RWPE2 (cell line): ENCODE measurements around the gene CYP24A1.

ENCODE experiments used
- ATAC-seq: fragments of 200-7000 bp; cut with Tn5 transposase; 3 replicates; pipeline ENCODE4 v1.9.1; 2021; ENCODE audit warnings: low read depth
- DNase-seq: peaks from one replicate; pipeline ENCODE4 v3.0.0-alpha.2; 2020; ENCODE audit warnings: low spot score
- H3K27ac ChIP-seq: fragments of 450-650 bp; 2 replicates; pipeline ENCODE4 v1.5.1; 2017; ENCODE audit warnings: mild to moderate bottlenecking; ENCODE audit not compliant: poor library complexity, severe bottlenecking
- H3K27me3 ChIP-seq: fragments of 250-450 bp; sonication (Bioruptor Pico); 2 replicates; pipeline ENCODE4 v1.5.1; 2021; ENCODE audit warnings: mild to moderate bottlenecking, moderate library complexity; ENCODE audit not compliant: insufficient read depth, poor library complexity, severe bottlenecking
- H3K36me3 ChIP-seq: fragments of 250-450 bp; sonication (Bioruptor Pico); 2 replicates; pipeline ENCODE4 v1.5.1; 2020; ENCODE audit warnings: low read depth, mild to moderate bottlenecking, moderate library complexity
- H3K4me1 ChIP-seq: fragments of 250-450 bp; sonication (Bioruptor Pico); 2 replicates; pipeline ENCODE4 v1.5.1; 2021; ENCODE audit warnings: mild to moderate bottlenecking, moderate library complexity; ENCODE audit not compliant: insufficient read depth, poor library complexity, severe bottlenecking
- H3K4me3 ChIP-seq: fragments of 250-450 bp; sonication (Bioruptor Pico); 2 replicates; pipeline ENCODE4 v1.5.1; 2021; ENCODE audit warnings: mild to moderate bottlenecking, moderate library complexity; ENCODE audit not compliant: severe bottlenecking
- H3K9me3 ChIP-seq: fragments of 250-450 bp; sonication (Bioruptor Pico); 2 replicates; pipeline ENCODE4 v1.5.1; 2021; ENCODE audit warnings: mild to moderate bottlenecking, moderate library complexity; ENCODE audit not compliant: severe bottlenecking
- TF ChIP-seq, protein P1 (sequence below): fragments of 450-650 bp; IDR thresholded peaks from one replicate; pipeline ENCODE4 v1.5.1; 2017; ENCODE audit warnings: mild to moderate bottlenecking, moderate library complexity; ENCODE audit not compliant: poor library complexity, severe bottlenecking

Gene CYP24A1

GRCh38 chr20:54166987-54167662, 6.7 kb downstream of the CYP24A1 start:
- no peaks in the 10 kb centered on the region for H3K36me3 ChIP-seq
- TF ChIP-seq, protein P1, sequence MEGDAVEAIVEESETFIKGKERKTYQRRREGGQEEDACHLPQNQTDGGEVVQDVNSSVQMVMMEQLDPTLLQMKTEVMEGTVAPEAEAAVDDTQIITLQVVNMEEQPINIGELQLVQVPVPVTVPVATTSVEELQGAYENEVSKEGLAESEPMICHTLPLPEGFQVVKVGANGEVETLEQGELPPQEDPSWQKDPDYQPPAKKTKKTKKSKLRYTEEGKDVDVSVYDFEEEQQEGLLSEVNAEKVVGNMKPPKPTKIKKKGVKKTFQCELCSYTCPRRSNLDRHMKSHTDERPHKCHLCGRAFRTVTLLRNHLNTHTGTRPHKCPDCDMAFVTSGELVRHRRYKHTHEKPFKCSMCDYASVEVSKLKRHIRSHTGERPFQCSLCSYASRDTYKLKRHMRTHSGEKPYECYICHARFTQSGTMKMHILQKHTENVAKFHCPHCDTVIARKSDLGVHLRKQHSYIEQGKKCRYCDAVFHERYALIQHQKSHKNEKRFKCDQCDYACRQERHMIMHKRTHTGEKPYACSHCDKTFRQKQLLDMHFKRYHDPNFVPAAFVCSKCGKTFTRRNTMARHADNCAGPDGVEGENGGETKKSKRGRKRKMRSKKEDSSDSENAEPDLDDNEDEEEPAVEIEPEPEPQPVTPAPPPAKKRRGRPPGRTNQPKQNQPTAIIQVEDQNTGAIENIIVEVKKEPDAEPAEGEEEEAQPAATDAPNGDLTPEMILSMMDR = no peak
- ATAC-seq (no peak), DNase-seq (no peak)
- no peak overlapping the region for H3K4me3 ChIP-seq
- H3K27me3 ChIP-seq = no peaks in the 10 kb centered on the region
- H3K27ac ChIP-seq = peak overlapping the region; percentile 46
- no peaks in the 10 kb centered on the region for H3K9me3 ChIP-seq
- H3K4me1 ChIP-seq = peaks cover 23% of the 10 kb centered on the region

DNA sequence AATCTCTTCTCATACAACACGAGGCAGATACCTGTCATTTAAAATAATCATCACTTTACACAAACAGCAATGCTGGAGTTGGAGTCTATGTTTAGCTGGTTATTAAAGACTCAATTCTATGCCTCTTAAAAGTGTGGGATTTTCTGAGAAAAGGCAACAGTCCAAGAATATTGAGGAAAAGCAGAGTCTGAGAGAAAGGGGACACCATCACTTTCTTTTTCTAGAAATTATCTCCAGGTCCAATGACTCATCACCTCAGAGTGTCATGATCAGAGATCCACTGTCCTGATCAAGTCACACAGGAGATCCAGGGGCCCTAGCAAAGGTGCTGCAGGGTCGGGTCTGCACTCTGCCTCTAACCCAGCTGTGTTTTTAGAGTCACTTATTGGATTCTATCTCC, 8.0 kb downstream of the CYP24A1 start:
- TF ChIP-seq, protein P1 = no peak
- DNase-seq (no peak), ATAC-seq (no peak)
- no peak overlapping the region for H3K27ac ChIP-seq
- H3K9me3 ChIP-seq = no peaks in the 10 kb centered on the region
- no peak overlapping the region for H3K4me3 ChIP-seq
- H3K4me1 ChIP-seq = peaks cover 23% of the 10 kb centered on the region
- H3K36me3 ChIP-seq = no peaks in the 10 kb centered on the region
- no peaks in the 10 kb centered on the region for H3K27me3 ChIP-seq

DNA sequence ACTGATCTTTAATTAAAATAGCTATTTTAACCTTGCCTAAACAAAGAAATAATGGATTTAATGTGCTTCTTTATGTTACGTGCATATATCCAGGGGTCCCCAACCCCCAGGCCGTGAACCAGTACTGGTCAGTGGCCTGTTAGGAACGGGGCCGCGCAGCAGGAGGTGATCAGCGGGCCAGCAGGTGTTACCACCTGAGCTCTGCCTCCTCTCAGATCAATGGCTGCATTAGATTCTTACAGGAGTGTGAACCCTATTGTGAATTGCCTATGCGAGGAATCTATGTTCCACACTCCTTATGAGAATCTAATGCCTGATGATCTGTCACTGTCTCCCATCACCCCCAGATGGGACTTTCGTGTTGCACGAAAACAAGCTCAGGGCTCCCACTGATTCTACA, 8.8 kb downstream of the CYP24A1 start:
- DNase-seq = no peak
- Histone ChIP-seq H3K27ac (no peak overlapping the region), H3K9me3 (no peaks in the 10 kb centered on the region), H3K4me3 (no peak overlapping the region), H3K27me3 (no peaks in the 10 kb centered on the region), H3K4me1 (peaks cover 23% of the 10 kb centered on the region), H3K36me3 (no peaks in the 10 kb centered on the region)
- ATAC-seq = no peak
- TF ChIP-seq, protein P1 = no peak

- Histone ChIP-seq H3K36me3 (no peaks in the 10 kb centered on the region), H3K4me3 (no peak overlapping the region), H3K27ac (no peak overlapping the region), H3K4me1 (peaks cover 11% of the 10 kb centered on the region), H3K9me3 (no peaks in the 10 kb centered on the region), H3K27me3 (no peaks in the 10 kb centered on the region)
- TF ChIP-seq, protein P1 = no peak
- no peak for ATAC-seq
- DNase-seq = no peak
Observed at GRCh38 chr20:54163402-54163801, 10.4 kb downstream of the CYP24A1 start.

- Histone ChIP-seq H3K4me3 (no peak overlapping the region), H3K9me3 (no peaks in the 10 kb centered on the region), H3K27ac (no peak overlapping the region), H3K27me3 (no peaks in the 10 kb centered on the region), H3K4me1 (peaks cover 2% of the 10 kb centered on the region), H3K36me3 (no peaks in the 10 kb centered on the region)
- TF ChIP-seq, protein P1 = no peak
- DNase-seq (no peak), ATAC-seq (no peak)
Observed at GRCh38 chr20:54162378-54163009, 11.3 kb downstream of the CYP24A1 start.
